Right lobe of liver (tissue), 6 donors: ENCODE measurements around the gene KLHL7. TPM values are rescaled to one million over a fixed set of nuclear protein-coding genes. Genes with fewer than 3 reads are reported as not detected.

Experiments used
- ATAC-seq, 4 donors: fragments of 200-7000 bp; cut with Tn5 transposase; one replicate each; pipeline ENCODE4 v1.9.1; 2020; ENCODE audit warnings: mild to moderate bottlenecking in 4 of 4, moderate library complexity in 4 of 4
- DNase-seq, 3 donors: peaks; one replicate each; pipeline ENCODE4 v3.0.0-alpha.2; 2020
- H3K27ac ChIP-seq, 3 donors: fragments of 200-600 bp; one replicate each; pipeline ENCODE4 v1.8.0; 2022
- H3K27me3 ChIP-seq, 2 donors: fragments of 200-600 bp; one replicate each; pipeline ENCODE4 v1.8.0; 2022
- H3K36me3 ChIP-seq, 4 donors: fragments of 200-600 bp; sonication (generic) in 1 of 4; one replicate each; pipeline versions ENCODE4 v1.5.1 to v1.8.0; 2017 to 2022; ENCODE audit warnings: control low read depth in 1 of 4
- H3K4me1 ChIP-seq, 4 donors: fragments of 200-600 bp; sonication (generic) in 1 of 4; one replicate each; pipeline versions ENCODE4 v1.5.1 to v1.8.0; 2017 to 2022; ENCODE audit warnings: control low read depth in 1 of 4
- H3K4me3 ChIP-seq, 3 donors: fragments of 200-600 bp; one replicate each; pipeline ENCODE4 v1.8.0; 2022
- H3K9me3 ChIP-seq, 4 donors: fragments of 200-600 bp; sonication (generic) in 1 of 4; one replicate each; pipeline versions ENCODE4 v1.5.1 to v1.8.0; 2017 to 2022; ENCODE audit warnings: control low read depth in 1 of 4
- CTCF ChIP-seq, 4 donors: fragments of 200-600 bp in 3 of 4; fragments of 450-650 bp in 1 of 4; IDR thresholded peaks; one replicate each; pipeline versions ENCODE4 v1.5.1 to v1.8.0; 2016 to 2022; ENCODE audit warnings: antibody characterized with exemption in 4 of 4, mild to moderate bottlenecking in 2 of 4
- POLR2A ChIP-seq: fragments of 450-650 bp; IDR thresholded peaks from one replicate; pipeline ENCODE4 v1.6.1; 2017; ENCODE audit warnings: antibody characterized with exemption, mild to moderate bottlenecking
- WGBS: methylation state at CpG from one replicate; pipeline ENCODE4 v1.1.6; 2018; ENCODE audit warnings: low coverage, low lambda C conversion rate; ENCODE audit not compliant: insufficient coverage; ENCODE audit errors: missing lambda C conversion rate; 5-methylcytosine and 5-hydroxymethylcytosine counted together
- intact Hi-C, 2 donors: fragments of 100-400 bp; cut with DNase I; formaldehyde crosslinking; loops; one replicate each; pipeline versions ENCODE4 v1.11.2 to v1.14.1; 2022
- total RNA-seq, 6 experiments: library from RNA; depleted of rRNA in 2 of 6; stranded (reverse); fragments of >200 nt in 2 of 6; fragmentation: NEBNext Ultra II Directional in 3 of 6; extraction: Animal tissue kit (Norgen Biotek cat#: 25700) in 3 of 6; gene quantifications; one replicate each; pipeline versions ENCODE4 v1.1.0 to v1.2.4, GENCODE V29; 2016 to 2023
- donor health status: DM: no; HTN: yes; CAD: no.
- donor health status: DM: no; HTN: no; CAD: no.
- donor health status: DM: no; HTN: no; CAD: no.
- donor health status: DM: no; HTN: yes; CAD: no.
- donor health status: DM: no; HTN: yes; CAD: no.

Gene KLHL7
- total RNA-seq, 6 experiments from 2014 or later: 6.3 to 9.1 (median 7.5) TPM

DNA sequence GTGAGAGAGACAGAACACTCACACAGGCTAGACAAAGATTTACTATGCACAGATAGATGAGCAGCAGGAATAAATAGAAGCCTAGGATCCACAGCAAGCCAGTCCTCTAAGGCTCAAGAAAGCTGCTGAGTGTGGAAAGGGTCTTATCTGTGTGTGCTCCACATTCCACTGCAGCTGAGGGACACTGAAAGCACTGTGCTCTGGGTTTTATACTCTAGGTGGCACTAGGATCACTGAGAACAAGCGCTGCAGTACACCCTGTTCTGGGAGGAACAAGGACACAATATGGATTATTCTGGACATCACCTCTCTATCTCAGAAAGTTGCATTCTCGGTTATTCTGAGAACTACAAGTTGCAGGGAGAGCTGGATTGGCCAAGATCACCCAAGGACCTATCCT, 4.9 kb upstream of the KLHL7 start:
- Histone ChIP-seq H3K36me3 (no peaks in the 10 kb centered on the region), H3K27ac (no peak overlapping the region), H3K4me3 (no peak overlapping the region), H3K4me1 (peaks cover 0 to 4% (median under 1%) of the 10 kb centered on the region in 4 donors), H3K9me3 (no peaks in the 10 kb centered on the region), H3K27me3 (no peaks in the 10 kb centered on the region)
- no peak for TF ChIP-seq POLR2A
- peak in 1 of 4 donors; percentile 33 for TF ChIP-seq CTCF (IDR thresholded peaks at IDR 0.05)
- WGBS: 33% methylated on average over 1 of the region's 2 CpGs
- DNase-seq (no peak), ATAC-seq (peak in 2 of 4 donors; percentile 14 to 30)
- intact Hi-C loops: loop anchor here in 1 of 2 donors (10.0 kb wide), 1 partner anchor 74 kb away; no protein-coding TSS in a partner anchor

DNA sequence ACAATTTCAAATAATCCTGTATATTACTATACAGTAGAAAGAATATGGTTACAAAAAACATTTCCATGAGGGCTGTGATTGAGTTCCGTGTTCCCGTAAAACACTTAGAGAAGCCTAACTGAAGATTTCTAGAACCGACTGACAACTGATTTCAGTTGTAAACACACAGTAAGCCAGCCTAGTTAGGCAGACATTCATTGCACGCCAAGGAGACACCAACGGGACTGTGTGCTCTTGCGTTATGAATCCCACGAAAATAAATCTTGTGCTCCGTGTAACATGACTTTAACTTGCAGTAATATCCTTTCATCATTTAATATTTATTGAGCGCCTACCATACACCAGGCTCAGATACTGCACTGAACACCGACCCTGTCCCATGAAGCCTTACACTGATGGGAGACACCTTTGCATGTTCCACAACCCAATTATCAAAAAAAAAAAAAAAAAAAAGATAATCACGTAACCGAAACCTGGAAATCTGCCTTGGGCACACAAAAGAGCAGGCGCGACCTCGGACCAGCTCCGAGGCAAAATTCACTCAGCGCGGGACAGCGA, 420 bp upstream of the KLHL7 start:
- ATAC-seq: peak; percentile 3 to 13 (median 5)
- Histone ChIP-seq H3K27me3 (no peaks in the 10 kb centered on the region), H3K4me1 (peaks cover 0 to 15% (median 3%) of the 10 kb centered on the region in 4 donors), H3K4me3 (peak overlapping the region; percentile 83 to 93 (median 90)), H3K27ac (peak overlapping the region; percentile 80 to 89 (median 89)), H3K36me3 (no peaks in the 10 kb centered on the region), H3K9me3 (no peaks in the 10 kb centered on the region)
- WGBS: 4% methylated on average over 19 of the region's 19 CpGs
- no peak for DNase-seq
- intact Hi-C loops: loop anchor here in 1 of 2 donors (10.0 kb wide), 1 partner anchor 70 kb away; no protein-coding TSS in a partner anchor
- TF ChIP-seq POLR2A: no peak
- no peak for TF ChIP-seq CTCF (IDR thresholded peaks at IDR 0.05)

DNA sequence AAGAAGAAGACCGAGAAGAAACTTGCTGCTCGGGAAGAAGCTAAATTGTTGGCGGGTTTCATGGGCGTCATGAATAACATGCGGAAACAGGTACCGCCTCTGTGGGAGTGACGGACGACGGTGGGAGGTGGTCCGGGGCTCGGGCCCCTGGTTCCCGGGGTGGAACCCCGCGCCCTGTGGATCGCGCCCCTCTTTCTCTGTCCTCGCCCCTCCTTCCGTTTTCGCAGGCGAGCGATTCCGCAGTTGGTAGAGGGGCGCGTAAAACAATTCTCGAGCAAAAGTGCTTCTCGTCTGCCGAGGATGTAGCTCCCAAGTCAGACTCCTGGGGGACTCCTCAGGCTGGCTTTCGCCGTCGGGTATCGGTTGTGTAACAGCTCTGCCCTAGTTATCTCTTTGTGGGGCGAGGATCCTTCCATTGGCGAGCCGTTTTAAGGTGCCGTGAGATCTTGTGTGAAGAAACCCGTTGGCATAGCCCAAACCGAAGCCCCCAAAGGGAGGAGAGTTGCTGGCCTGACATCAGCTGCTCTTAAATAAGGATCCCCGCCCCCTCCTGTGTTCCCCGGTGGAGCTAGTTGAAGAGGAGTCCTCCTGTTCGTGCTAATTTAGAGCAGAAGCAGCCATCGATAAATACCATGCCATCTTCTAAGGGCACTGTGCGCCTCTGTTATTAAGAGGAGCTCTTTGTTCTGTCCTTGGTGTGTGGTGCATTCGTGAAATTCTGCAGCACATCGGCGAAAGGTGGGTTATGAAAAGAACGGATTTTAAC, 655 bp downstream of the KLHL7 start:
- Histone ChIP-seq H3K4me3 (peak overlapping the region; percentile 83 to 93 (median 90)), H3K27ac (peak overlapping the region; percentile 80 to 89 (median 89)), H3K4me1 (peaks cover 0 to 15% (median 3%) of the 10 kb centered on the region in 4 donors), H3K9me3 (no peaks in the 10 kb centered on the region), H3K36me3 (no peaks in the 10 kb centered on the region), H3K27me3 (no peaks in the 10 kb centered on the region)
- TF ChIP-seq POLR2A (no peak), CTCF (IDR thresholded peaks at IDR 0.05) (no peak)
- intact Hi-C loops: loop anchor here in 1 of 2 donors (10.0 kb wide), 1 partner anchor 69 kb away; no protein-coding TSS in a partner anchor
- ATAC-seq: peak; percentile 45 to 57 (median 49)
- WGBS: under 1% methylated on average over 24 of the region's 46 CpGs
- peak; percentile 40 to 63 (median 53) for DNase-seq

DNA sequence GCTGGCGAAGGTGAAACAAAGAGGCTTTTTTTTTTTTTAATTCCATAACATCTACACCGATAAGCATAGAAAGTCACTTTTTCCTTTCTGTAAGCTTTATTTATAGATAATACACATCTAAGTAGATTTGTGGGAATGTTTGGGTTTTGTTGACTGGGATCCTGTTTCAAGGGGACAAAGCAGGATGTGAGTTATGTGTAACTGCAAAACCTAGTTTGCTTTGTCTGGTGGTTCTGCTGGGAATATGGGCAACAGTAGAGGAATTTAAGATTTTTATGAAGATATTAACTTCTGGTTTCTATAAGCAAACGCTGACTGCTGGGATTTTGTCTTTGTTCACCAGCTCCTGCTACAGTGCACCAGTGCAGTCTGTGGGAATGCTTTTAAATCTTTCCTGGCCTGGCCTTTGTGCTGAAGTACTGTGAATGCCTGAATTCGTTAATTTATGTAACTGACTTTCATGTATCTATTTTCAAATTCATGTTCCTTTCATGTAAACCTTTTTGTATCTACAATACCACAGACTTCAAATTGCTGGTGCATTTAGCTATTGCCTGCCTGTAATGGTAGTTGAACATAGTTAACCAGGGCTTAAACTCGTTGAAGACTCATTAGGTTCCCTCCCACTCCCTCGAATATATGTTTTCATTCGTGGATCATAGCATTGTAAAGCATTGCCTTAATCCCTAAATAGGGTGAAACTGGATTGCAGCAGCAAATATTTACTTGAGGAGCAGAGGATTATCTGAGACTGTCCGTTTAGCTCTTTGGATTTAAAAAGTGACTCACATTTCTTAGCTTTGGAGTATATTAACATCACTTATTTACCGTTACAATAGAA, 1.5 kb downstream of the KLHL7 start:
- intact Hi-C loops: loop anchor here in 1 of 2 donors (10.0 kb wide), 1 partner anchor 68 kb away; no protein-coding TSS in a partner anchor
- H3K27me3 ChIP-seq: no peaks in the 10 kb centered on the region
- H3K4me3 ChIP-seq: peak overlapping the region; percentile 83 to 93 (median 90)
- DNase-seq (no peak), ATAC-seq (no peak)
- TF ChIP-seq POLR2A (no peak), CTCF (IDR thresholded peaks at IDR 0.05) (no peak)
- 18% methylated on average over 9 of the region's 9 CpGs for WGBS
- H3K27ac ChIP-seq: no peak overlapping the region
- H3K4me1 ChIP-seq: peaks cover 0 to 15% (median 3%) of the 10 kb centered on the region in 4 donors
- H3K9me3 ChIP-seq: no peaks in the 10 kb centered on the region
- no peaks in the 10 kb centered on the region for H3K36me3 ChIP-seq
